Cerebellar cortex (tissue), 1 donor: ENCODE data around the gene CCDC178.

Experiments used
- DNase-seq: peaks from one replicate; pipeline ENCODE4 v3.0.0-alpha.2; 2015; ENCODE audit warnings: low spot score

CCDC178 gene

GRCh38 chr18:32915516-32915915 is 525.0 kb downstream of the CCDC178 start:
- no peak for DNase-seq

GRCh38 chr18:32911660-32912284 is 528.7 kb downstream of the CCDC178 start:
- no peak for DNase-seq

- DNase-seq = no peak
Observed at GRCh38 chr18:32910694-32911296, 529.7 kb downstream of the CCDC178 start.

- DNase-seq = no peak
Observed at GRCh38 chr18:32909798-32910561, 530.5 kb downstream of the CCDC178 start.

DNA sequence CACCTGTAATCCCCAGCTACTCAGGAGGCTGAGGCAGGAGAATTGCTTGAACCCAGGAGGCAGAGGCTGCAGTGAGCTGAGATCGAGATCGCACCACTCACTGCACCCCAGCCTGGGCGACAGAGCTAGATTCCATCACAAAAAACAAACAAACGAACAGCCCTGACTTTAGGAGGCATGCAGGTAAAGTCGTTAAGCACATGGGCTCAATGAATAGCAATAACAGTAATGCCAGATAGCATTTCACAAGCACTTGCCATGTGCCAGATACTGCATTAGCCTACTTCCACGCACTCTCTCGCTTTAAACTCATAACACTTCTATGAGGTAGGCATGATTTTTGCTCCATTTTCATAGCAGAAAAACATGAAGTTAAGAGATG is 532.1 kb downstream of the CCDC178 start:
- no peak for DNase-seq

DNA sequence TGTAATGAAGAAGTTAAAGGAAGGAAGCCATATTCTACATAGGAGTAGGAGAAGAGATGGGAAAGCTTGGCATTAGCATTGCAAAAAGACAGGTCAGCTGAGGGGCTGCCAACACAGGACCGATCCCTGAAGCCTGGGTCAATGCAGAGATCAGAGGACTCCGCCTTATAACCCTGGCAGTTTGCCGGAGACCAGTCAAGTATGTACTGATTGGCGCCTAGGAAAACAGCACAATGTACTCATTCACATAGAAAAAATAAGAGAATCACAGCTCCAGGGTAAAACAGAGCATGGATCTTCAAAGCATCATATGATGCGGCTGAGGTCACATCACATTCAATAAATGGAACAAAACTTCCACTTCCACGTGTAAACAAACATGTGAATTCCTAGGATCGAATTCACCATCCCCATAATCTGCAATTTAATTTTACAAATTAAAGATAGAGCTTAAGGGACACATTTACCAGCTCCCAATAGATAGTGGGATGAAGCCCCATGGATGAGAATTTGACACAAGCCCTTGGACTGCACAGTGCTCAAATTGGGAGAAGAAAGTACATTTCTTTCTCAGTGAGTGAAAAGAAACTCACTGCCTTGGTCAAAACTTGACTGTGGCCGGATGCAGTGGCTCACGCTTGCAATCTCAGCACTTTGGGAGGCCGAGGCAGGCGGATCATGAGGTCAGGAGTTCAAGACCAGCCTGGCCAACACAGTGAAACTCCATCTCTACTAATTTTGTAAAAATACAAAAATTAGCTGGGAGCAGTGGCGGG is 532.7 kb downstream of the CCDC178 start:
- DNase-seq = no peak

GRCh38 chr18:32907311-32907585 is 533.3 kb downstream of the CCDC178 start:
- no peak for DNase-seq

GRCh38 chr18:32906506-32907310 is 533.8 kb downstream of the CCDC178 start:
- DNase-seq = no peak

- no peak for DNase-seq
Observed at GRCh38 chr18:32905651-32906050, 534.9 kb downstream of the CCDC178 start.

DNA sequence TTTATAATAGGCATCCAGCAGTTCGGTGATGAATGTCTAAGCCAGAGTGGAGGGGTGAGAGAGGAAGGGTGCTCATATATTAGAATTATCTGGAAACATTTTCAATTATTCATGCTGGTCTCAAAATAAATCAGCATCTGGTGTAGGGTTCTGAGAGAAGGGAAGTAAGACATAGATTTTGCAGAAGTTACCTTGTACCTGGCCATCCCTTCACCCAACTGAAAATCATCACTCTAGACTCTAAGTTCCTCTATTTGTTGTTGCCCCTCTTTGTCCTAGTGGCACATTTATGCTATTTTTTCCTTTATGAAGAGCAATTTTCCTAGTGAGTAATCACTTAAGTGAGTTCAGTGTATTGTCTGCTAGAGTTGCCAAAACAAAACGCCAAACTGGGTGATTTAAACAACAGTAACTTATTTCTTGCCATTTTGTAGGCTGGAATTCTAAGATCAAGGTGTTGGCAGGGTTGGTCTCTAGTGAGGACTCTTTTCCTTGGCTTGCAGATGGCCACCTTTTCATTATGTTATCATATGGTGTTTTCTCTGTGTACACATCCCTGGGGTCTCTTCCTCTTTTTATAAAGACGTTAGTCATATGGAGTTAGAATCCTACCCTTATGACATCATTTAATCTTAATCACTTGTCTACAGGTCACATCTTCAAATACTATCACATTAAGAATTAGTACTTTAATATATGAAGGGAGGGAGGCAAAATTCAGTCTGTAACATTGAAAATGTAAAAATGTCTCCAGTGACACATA is 537.8 kb downstream of the CCDC178 start:
- DNase-seq = no peak

DNA sequence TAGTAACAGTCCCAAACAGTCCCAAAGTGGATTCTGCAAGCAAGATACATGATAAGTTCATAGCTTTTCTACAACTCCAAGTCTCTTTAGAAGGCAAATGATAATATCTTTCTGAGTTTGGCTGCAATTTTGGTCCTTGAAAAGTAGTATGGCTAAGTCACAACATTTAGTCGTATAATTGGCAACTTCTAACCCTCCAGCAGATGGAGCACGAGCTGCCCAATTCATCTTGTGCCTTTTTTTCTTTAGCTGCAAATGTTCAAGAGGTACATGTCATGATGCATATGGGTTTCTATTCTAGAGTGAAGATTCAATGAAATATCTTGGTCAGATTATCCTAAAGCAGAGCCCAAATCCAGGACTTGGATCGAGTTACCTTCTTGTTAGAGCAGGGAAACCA is 540.7 kb downstream of the CCDC178 start:
- no peak for DNase-seq

DNA sequence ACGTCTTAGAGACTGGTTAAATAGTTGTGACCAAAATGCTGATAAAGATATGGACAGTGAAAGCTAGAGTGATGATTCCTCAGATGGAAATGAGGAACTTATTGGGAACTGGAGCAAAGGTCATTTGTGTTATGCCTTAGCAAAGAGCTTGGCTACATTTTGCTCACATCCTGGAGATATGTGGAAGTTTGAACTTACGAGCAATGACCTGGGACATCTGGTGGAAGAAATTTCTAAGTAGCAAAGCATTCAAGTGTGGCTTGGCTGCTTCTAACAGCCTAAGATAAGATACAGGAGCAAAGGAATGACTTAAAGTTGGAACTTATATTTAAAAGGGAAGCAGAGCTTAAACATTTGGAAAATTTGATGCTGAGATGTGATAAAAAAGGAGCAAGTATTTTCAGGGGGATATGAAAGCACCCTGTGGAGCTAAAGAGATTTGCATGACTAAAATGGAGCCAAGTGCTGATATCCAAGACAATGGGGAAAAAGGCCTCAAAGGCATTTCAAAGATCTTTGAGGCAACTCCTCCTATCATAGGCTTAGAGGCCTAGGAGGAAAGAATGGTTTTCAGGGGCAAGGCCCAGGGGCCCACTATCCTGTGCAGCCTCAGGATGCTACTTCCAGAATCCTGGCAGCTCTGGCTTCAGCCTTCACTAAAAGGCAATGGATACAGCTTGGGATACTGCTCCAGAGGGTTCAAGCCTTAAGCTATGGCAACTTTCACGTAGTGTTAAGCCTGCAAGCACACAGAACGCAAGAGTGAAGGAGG is 543.6 kb downstream of the CCDC178 start:
- no peak for DNase-seq

- DNase-seq = no peak
Observed at GRCh38 chr18:32893915-32894314, 546.6 kb downstream of the CCDC178 start.

DNA sequence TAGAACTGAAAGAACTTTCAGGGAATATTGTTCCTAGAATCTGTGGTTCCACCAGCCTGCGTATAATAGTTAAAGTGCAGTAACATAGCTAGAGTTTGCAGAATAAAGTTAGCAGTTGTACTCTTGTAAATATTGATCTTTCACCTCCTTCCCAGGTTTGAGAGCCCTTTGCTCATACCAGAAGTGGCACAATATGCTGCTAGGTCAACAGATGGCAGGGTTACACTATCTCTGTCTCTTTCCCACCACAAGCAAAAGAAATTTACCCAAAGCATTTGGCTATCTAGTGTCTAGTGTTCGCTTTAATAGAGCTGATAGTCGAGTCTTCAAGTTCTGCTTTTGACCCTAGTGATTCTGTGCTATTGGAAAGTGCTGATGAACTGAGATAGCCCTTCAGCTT is 548.7 kb downstream of the CCDC178 start:
- no peak for DNase-seq

- DNase-seq = no peak
Observed at GRCh38 chr18:32891130-32891529, 549.4 kb downstream of the CCDC178 start.

- no peak for DNase-seq
Observed at GRCh38 chr18:32889615-32890593, 550.6 kb downstream of the CCDC178 start.

DNA sequence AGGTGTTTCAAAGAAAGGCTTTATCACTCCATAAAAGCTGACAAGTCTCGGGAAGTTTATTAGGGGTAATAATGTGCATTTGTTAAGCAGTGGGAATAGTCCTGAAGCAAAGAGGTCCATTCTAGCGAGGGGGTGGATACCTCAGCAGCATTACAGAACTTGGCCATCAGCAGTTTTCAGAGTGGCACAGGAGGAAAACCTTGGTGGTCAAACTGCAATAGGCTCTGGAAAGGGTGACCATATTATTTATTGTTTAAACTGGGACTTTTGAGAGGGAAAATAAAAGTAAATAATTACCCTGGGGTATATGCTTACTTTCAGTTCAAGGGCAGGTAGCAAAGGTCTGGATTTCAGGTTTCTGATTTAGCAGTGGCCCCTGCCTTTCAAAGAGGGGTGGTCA is 552.2 kb downstream of the CCDC178 start:
- no peak for DNase-seq
